HG03460 (cell line): ENCODE measurements around the gene DNER.
A peak's percentile ranks its signal among the peaks of the same experiment; 100 is the strongest.
"Not testable (repeated sequence)": the region's sequence is repeated elsewhere in the genome, so short reads cannot be mapped to it uniquely, and the experiment has no call there.

Experiments used
- ATAC-seq: cut with Tn5 transposase; IDR thresholded peaks from one replicate; pipeline ENCODE4 v1.9.1; 2021; ENCODE audit not compliant: unreplicated experiment

DNER gene

DNA sequence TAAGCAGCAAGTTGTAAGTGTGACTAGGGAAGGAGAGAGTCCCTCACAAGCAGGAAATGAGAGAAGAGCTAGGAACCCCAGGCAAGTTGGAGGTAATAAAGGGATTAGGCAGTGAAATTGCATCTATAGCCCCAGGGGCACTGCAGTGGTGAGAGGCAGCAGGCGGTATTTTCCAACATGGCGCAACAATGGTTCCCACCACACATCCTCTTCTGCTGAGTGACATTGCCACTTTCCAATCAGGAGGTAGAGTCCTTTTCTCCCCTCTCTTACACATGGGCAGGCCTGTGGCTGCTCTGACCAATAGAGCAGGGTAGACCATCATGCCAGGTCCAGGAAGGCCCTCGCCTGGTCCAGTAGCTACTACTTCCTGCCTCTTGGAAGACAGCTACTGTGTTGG lies 86.6 kb downstream of the DNER start:
- no peak for ATAC-seq

DNA sequence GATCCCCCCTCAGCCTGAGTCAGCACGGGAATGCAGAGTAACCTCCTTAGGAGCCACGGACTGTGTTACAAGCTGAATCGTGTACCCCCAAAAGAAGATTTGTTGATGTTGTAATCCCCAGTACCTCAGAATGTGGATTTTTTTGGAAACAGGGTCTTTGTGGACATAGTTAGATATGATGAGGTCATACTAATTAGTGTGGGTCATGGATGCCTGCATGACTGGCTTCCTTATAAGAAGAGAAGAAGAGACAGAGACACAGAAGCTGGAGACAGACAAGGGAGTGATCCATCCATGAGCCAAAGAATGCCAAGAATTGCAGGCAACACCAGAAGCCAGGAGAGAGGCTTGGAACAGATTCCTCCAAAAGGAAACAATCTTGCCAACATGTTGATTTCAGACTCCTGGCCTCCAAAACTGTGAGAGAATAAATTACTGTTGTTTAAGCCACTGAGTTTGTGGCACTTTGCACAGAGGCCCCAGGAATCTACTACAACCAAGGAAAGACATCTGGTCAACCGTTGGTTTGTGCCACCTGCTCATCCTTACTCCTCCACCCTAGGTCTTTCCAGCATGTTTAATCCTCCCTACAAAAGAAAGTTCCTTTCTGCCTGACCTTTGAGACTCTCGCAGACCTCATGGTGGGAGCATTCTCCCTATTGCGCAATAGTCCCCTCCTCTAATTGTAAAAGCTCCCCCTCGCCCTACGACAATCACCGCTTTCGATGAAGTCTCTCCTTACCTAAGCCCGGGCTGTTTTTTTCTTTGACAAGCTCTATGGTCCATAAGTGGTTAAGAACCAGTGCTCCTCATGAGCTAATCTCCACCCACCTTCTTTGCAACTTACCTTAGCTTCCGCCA lies 91.6 kb downstream of the DNER start:
- no peak for ATAC-seq

DNA sequence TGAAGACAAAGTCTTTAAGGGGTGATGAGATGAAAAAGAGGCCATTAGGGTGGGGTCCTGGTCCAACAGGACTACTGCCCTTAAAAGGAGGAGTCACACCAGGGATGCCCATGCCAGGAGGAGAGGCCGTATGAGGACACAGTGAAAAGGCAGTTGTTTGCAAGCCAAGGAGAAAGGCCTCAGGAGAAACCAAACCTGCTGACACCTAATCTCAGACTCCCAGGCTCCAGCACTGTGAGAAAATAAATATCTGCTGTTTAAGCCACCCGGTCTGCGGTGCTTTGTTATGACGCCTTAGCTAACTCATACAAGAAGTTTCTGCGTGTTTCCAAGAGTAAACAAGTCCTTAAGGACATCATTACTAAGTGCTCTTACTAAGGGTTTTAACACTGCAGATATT lies 93.6 kb downstream of the DNER start:
- no peak for ATAC-seq

DNA sequence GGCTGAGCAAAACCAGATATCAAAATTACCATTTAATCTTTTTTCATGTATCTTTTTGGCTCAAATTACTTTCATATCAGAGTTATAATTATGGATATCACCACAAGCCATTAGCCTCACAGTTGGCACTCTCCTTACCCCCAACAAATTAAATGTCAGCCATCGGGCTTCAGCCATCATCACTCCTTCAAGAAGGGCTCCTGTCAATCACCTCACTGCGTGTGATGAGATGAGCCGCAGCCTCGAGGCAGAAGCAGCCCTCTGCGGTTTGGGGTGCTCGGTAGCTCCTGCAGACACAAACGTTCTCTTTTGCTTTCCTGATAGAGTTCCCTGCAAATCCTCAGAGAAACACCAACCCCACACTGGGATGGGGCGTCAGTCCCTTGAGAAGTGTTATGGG lies 94.1 kb downstream of the DNER start:
- ATAC-seq: no peak

- no peak for ATAC-seq
These were observed 97.9 kb downstream of the DNER start for GRCh38 chr2:229616433-229616832.

- not testable (repeated sequence) for ATAC-seq
These were observed 100.3 kb downstream of the DNER start for GRCh38 chr2:229614021-229614420.

DNA sequence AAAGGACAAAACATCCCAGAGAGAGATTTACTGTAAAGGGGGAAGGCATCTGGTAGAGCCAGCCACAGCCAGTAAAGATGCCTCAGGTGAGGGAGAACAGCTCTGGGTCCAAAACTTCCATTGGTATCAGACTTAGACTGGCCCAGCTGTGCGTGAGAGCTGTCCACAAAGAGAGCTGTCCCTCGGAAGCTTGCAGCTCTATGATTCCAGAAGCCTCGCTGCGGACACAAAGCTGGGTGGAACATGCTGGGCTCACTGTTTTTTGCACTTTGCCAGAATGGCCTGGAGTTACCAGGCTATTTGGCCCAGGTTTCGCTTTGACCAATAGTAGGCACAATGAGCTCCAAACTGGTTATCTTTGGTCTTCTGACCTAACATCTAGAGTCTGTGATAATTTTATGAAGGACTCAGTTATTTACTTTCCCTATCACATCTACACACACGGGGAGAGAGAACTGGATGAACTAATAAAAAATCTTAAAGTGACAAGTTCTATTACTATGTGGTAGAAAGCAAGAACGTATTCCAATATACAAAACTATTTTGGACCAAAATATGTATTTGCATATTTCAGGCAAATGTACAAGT lies 101.9 kb downstream of the DNER start:
- ATAC-seq: no peak

DNA sequence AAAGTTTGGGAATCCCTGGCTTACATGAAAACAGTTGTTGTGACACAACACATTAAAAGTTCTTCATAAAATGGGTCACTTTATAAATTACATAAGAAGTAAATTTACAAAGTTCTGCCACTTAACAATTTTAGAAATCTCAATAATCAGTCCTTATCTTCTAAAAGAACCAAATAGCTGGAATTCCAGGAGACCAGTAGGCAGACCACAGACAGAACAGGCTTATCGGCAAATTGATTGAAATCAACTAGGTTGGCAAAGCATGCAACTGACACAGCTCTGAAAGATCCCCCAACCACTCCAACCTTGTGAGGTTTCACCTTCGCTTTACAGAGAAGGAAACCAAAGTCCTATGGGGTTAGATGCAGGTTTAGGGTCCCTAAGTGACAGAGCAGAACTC lies 103.0 kb downstream of the DNER start:
- no peak for ATAC-seq

- ATAC-seq: no peak
These were observed 103.5 kb downstream of the DNER start for GRCh38 chr2:229610872-229611271.

DNA sequence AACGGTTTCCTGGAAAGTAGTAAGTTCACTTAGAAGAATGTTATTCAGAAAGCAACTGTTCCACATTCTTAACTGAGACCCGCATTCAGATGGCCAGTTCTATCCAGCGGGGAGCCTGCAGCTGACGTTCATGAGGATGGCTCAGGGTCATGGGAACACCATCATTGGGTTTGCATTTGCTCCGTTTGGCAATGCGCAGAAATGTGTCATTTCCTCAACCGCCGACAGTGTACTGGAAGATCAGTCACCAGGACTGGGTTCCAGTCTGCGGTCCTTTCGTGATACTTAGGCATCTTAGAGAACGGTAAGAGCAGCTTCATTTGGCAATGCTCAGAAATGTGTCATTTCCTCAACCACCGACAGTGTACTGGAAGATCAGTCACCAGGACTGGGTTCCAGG lies 104.0 kb downstream of the DNER start:
- ATAC-seq: no peak

DNA sequence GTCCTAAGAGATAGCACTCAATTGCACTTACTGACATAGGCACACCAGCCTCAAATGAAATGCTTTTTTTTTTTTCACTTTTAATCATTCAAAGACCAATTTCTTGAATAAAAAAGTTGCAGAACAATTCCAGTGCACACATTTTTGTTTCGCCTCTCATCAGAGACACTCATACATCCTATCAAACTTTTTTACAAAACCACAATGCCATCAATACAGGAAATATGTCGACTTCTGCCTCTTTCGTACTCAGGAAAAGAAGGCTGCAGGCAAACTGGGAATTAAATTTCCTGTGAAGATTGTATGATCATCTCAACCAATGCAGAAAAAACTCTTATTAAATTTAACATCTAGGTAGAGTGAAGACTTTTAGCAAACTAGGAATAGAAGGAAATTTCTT lies 112.4 kb downstream of the DNER start:
- no peak for ATAC-seq

DNA sequence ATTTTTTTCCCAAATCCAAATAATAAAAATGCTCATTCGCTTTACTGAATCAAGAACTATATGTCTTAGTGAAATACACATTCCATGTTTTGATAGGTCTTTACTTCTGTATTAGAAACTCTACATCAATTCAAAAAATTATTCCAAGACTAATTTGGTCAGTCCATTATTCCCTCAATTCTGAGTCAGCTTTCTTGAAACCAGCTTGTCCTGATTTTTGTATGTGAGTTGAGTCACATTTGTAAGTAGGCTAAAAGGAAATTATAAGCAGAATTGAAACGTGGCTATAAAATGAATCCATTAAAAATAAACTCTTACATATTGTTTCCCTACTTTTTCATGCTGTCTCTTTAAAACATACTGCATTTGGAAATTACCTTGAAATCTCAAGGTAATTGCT lies 113.0 kb downstream of the DNER start:
- ATAC-seq: no peak

DNA sequence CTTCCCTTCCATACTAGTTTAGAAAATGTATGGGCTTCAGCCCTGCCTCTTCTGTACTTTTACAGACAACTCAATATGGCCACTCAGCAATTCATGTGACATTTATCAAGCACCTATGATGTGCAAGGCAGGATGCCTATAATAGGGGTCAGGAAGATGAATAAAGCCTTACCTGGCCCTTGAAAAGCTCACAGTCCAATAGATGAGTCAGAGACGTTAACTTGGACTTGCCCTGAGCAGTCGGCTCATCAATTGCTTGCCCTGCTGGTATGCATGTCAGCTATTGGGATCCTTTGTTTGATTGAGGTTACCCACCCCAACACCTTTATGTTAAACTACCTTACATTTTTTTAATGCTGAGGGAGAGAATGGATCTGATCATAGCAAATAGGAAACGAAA lies 116.1 kb downstream of the DNER start:
- no peak for ATAC-seq

DNA sequence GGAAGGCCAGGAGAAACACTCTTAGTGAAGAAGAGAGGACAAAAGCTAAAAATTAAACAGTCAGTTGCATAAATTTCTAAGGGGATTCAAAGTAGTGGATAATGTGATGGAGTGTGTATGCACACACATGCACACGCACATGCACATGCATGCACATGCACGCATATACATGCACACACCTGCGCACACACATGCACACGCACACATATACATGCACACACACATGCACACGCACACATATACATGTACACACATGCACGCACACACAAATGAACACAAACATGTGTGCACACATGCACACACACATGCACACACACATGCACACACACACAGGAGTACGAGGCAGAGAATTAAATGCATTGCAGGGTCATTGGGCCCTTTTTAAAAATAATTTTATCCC lies 117.6 kb downstream of the DNER start:
- no peak for ATAC-seq

DNA sequence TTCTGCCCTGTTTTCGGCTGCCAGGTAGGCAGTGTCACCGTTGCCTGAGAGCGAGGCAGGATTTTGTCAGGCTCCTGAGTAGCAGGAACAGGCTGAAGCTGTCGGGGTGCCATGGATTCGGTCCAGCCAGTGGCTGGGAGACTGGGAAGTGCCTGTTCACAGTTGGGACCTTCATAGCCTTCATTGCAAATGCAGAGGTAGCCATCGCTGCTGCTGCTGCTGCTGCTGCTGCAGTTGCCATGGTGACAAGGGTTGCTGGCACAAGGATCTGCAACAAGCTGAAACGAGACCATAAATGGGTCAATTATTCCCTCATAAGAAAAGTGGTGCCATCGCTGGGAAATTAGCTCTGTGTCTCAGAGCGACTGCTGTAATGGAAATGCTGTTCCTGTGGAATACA lies 122.7 kb downstream of the DNER start:
- ATAC-seq: no peak

DNA sequence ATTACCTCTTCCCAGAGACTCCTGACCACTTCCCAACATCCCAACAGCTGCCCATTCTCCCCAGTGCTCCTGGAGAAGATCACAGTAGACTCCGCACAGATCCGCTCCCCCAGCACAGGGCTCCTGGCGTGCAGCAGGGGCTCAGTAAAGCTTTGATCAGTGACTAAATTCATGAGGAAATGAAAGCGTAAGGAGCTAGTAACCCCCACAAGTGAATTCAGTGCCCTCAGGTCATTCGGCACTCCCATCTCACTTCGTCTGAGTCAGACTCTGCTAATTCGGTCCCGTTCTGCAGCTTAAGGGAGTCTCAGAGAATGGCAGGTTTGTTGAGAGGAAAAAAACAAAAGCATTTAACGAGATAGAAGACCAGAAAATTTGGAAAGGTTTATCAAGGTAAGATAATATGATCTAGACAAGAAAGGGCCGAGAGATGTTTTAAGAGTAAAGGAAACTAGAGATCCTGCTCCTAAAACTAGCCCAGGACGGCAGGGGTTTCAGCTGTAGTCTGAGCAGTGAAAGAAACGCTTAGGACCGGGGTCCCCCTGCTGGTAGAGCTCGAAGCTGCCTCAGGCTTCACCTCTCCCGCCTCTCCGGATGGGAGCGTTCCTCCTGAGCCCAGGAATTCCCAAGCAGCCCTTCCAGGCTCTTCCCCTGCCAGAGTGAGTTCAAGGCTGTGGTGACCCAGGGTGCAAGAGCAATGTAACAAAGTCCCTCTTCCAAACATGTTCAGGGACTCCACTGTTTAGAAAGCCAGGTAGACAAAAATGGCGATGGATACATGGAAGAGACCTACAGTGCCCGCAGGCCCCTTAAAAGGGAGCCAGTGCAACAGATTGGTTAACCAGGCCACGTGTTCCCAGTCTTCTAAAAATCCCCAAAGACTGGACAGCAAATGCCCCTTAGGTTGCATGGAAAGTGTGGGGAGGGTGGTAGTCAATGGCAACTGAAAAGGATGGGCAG lies 127.3 kb downstream of the DNER start:
- peak; percentile 90 for ATAC-seq

DNA sequence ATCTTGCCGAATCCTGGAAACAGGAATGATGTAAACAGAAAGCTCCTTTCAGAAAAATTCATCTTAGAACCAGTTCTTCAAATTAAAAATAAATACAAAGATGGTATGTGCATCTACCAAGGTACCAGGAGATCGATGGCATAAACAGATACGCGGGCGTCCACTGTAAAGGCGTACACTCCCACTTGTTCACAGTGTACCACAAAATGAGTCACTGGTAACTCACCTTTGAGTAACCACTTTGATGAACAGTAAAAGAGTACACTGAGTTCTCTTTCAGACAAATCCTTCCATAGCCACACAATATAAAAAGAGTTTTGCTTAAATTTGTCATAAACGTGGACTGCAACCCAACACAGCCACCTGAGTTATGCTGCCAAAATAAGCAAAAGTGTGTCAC lies 128.3 kb downstream of the DNER start:
- ATAC-seq: no peak

- no peak for ATAC-seq
These were observed 132.2 kb downstream of the DNER start for GRCh38 chr2:229582151-229582550.

GRCh38 chr2:229578052-229578846 lies 136.1 kb downstream of the DNER start:
- ATAC-seq: no peak

DNA sequence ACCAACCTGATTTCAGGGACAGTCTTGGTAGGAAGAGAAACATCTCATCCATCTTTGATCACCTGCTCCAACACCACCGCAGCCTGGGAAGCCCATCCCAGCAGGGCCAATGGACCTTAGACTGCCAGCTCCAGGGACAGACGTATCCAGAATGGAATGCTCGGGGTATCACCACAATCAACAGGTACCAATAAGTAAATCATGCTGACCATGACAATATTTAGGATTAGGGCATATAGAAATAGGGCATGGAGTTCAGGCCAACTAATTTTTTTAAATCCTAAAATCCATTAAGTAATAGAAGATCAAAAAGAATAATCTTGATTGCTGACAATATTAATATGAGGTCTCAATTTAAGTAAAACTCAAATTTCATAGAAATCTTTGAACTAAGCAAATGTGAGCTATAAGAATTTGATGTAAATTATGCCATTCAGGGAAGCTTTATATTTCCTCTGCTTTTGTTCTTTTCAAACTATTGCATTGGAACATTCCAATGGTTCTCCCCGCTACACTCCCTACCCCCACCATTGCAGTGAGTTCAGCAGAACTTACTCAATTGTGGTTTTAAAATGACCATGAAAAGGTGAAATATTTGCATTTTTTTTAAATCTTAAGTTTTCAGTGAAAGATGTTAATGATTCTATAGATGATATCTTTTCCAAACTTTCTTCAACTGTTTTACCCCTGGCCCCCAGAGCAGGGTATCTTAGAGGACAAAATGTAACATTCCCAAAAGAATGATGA lies 138.6 kb downstream of the DNER start:
- no peak for ATAC-seq
